Upper lobe of left lung (tissue), 6 donors: Measurements from ENCODE around the gene MMP11. TPM values are rescaled to one million over a fixed set of nuclear protein-coding genes. Genes with fewer than 3 reads are reported as not detected.

ENCODE experiments used
- ATAC-seq, 2 donors: fragments of 200-7000 bp; cut with Tn5 transposase; one replicate each; pipeline ENCODE4 v1.9.1; 2022; ENCODE audit warnings: mild to moderate bottlenecking in 2 of 2, moderate library complexity in 2 of 2; ENCODE audit not compliant: low FRiP score in 2 of 2
- DNase-seq, 2 donors: peaks; one replicate each; pipeline ENCODE4 v3.0.0-alpha.2; 2019 to 2020
- H3K27ac ChIP-seq, 4 donors: fragments of 200-600 bp; sonication (generic); one replicate each; pipeline ENCODE4 v1.5.1; 2016 to 2019
- H3K27me3 ChIP-seq, 4 donors: fragments of 200-600 bp; sonication (generic); one replicate each; pipeline ENCODE4 v1.5.1; 2017 to 2019
- H3K36me3 ChIP-seq, 4 donors: fragments of 200-600 bp; sonication (generic); one replicate each; pipeline ENCODE4 v1.5.1; 2016 to 2019
- H3K4me1 ChIP-seq, 4 donors: fragments of 200-600 bp; sonication (generic); one replicate each; pipeline ENCODE4 v1.5.1; 2018 to 2019
- H3K4me3 ChIP-seq, 4 donors: fragments of 200-600 bp; sonication (generic); one replicate each; pipeline ENCODE4 v1.5.1; 2017 to 2019; ENCODE audit warnings: mild to moderate bottlenecking in 2 of 4, moderate library complexity in 1 of 4
- H3K9me3 ChIP-seq, 4 donors: fragments of 200-600 bp; sonication (generic); one replicate each; pipeline ENCODE4 v1.5.1; 2018 to 2019
- CTCF ChIP-seq, 6 experiments: fragments of 450-650 bp in 4 of 6; fragments of 200-600 bp in 2 of 6; sonication (generic) in 2 of 6; IDR thresholded peaks; one replicate each; pipeline ENCODE4 v1.5.1; 2016 to 2019; ENCODE audit warnings: antibody characterized with exemption in 6 of 6
- EP300 ChIP-seq, 4 donors: sonication (generic); formaldehyde crosslinking; IDR thresholded peaks; one replicate each; pipeline ENCODE4 v1.5.1; 2017; ENCODE audit warnings: antibody characterized with exemption in 4 of 4, control low read depth in 2 of 4
- POLR2A ChIP-seq, 4 donors: fragments of 450-650 bp; IDR thresholded peaks; one replicate each; pipeline ENCODE4 v1.5.1; 2016 to 2017; ENCODE audit warnings: antibody characterized with exemption in 4 of 4, mild to moderate bottlenecking in 2 of 4
- POLR2AphosphoS5 ChIP-seq, 2 donors: sonication (generic); formaldehyde crosslinking; IDR thresholded peaks; one replicate each; pipeline ENCODE4 v1.5.1; 2017; ENCODE audit warnings: antibody characterized with exemption in 2 of 2
- WGBS, 2 donors: methylation state at CpG; one replicate each; pipeline ENCODE4 v1.1.5; 2017 to 2018; 5-methylcytosine and 5-hydroxymethylcytosine counted together
- total RNA-seq, 6 donors: library from RNA; depleted of rRNA in 4 of 6; stranded (reverse); fragments of >200 nt in 4 of 6; gene quantifications; one replicate each; pipeline versions ENCODE4 v1.1.0 to v1.2.1, GENCODE V29; 2016 to 2021
- donor health status: DM: no; HTN: no; CAD: no; lungs with moderate emphysema.
- donor health status: DM: no; HTN: yes; CAD: no; lungs with severe emphysema.

The MMP11 gene
- total RNA-seq, 6 donors from 2014 or later = 0.57 to 7.7 (median 2.9) TPM; not detected in 3

- Histone ChIP-seq H3K4me3 (no peak overlapping the region), H3K27me3 (no peaks in the 10 kb centered on the region), H3K27ac (no peak overlapping the region), H3K36me3 (peaks cover 0 to 45% (median 25%) of the 10 kb centered on the region in 4 donors), H3K4me1 (peaks cover 0 to 4% (median 0%) of the 10 kb centered on the region in 4 donors), H3K9me3 (no peaks in the 10 kb centered on the region)
- no peak for ATAC-seq
- no peak for DNase-seq
- no peak for TF ChIP-seq POLR2AphosphoS5 (IDR thresholded peaks at IDR 0.05)
- TF ChIP-seq POLR2A (IDR thresholded peaks at IDR 0.05) = no peak
- TF ChIP-seq EP300 (IDR thresholded peaks at IDR 0.05) = no peak
- no peak for TF ChIP-seq CTCF (IDR thresholded peaks at IDR 0.05)
- 94 to 97% methylated on average over 13 of the region's 13 CpGs for WGBS, 2 donors
Observed at GRCh38 chr22:23744001-23744400, 28.6 kb upstream of the MMP11 start.

- WGBS, 2 donors = 95 to 98% methylated on average over 13 to 14 of the region's 14 CpGs
- no peak for ATAC-seq
Observed at GRCh38 chr22:23744485-23744884, 28.2 kb upstream of the MMP11 start.

GRCh38 chr22:23745791-23746190 lies 26.9 kb upstream of the MMP11 start:
- Histone ChIP-seq H3K27me3 (no peaks in the 10 kb centered on the region), H3K9me3 (no peaks in the 10 kb centered on the region), H3K27ac (no peak overlapping the region), H3K4me1 (peaks cover 0 to 16% (median 11%) of the 10 kb centered on the region in 4 donors), H3K36me3 (peaks cover 0 to 45% (median 25%) of the 10 kb centered on the region in 4 donors), H3K4me3 (no peak overlapping the region)
- no peak for TF ChIP-seq EP300 (IDR thresholded peaks at IDR 0.05)
- no peak for TF ChIP-seq POLR2AphosphoS5 (IDR thresholded peaks at IDR 0.05)
- TF ChIP-seq CTCF (IDR thresholded peaks at IDR 0.05) = no peak
- no peak for TF ChIP-seq POLR2A (IDR thresholded peaks at IDR 0.05)
- DNase-seq (no peak), ATAC-seq (no peak)
- WGBS, 2 donors = 73 to 82% methylated on average over 6 of the region's 6 CpGs

More at GRCh38 chr22:23744485-23744884, 28.2 kb upstream of the MMP11 start:
- Histone ChIP-seq H3K4me1 (peaks cover 0 to 4% (median under 1%) of the 10 kb centered on the region in 4 donors), H3K27me3 (no peaks in the 10 kb centered on the region), H3K36me3 (peaks cover 0 to 45% (median 25%) of the 10 kb centered on the region in 4 donors), H3K4me3 (no peak overlapping the region), H3K9me3 (no peaks in the 10 kb centered on the region), H3K27ac (no peak overlapping the region)
- DNase-seq = no peak
- TF ChIP-seq EP300 (IDR thresholded peaks at IDR 0.05) = no peak
- no peak for TF ChIP-seq POLR2AphosphoS5 (IDR thresholded peaks at IDR 0.05)
- no peak for TF ChIP-seq CTCF (IDR thresholded peaks at IDR 0.05)
- no peak for TF ChIP-seq POLR2A (IDR thresholded peaks at IDR 0.05)

GRCh38 chr22:23749841-23750301 lies 22.8 kb upstream of the MMP11 start:
- TF ChIP-seq EP300 (IDR thresholded peaks at IDR 0.05) = no peak
- TF ChIP-seq POLR2A (IDR thresholded peaks at IDR 0.05) = no peak
- TF ChIP-seq POLR2AphosphoS5 (IDR thresholded peaks at IDR 0.05) = no peak
- TF ChIP-seq CTCF (IDR thresholded peaks at IDR 0.05) = no peak
- Histone ChIP-seq H3K27me3 (no peaks in the 10 kb centered on the region), H3K4me3 (peak overlapping the region in 3 of 4 donors; percentile 75 to 78 (median 76)), H3K27ac (peak overlapping the region in 1 of 4 donors; percentile 91), H3K4me1 (peaks cover 0 to 18% (median 13%) of the 10 kb centered on the region in 4 donors), H3K9me3 (no peaks in the 10 kb centered on the region), H3K36me3 (peaks cover 0 to 6% (median under 1%) of the 10 kb centered on the region in 4 donors)
- DNase-seq = no peak
- 55 to 62% methylated on average over 12 of the region's 12 CpGs for WGBS, 2 donors
- ATAC-seq = no peak

GRCh38 chr22:23750367-23750713 lies 22.3 kb upstream of the MMP11 start:
- Histone ChIP-seq H3K4me3 (peak overlapping the region; percentile 75 to 80 (median 77)), H3K4me1 (peaks cover 0 to 18% (median 13%) of the 10 kb centered on the region in 4 donors), H3K36me3 (peaks cover 0 to 1% (median 0%) of the 10 kb centered on the region in 4 donors), H3K9me3 (no peaks in the 10 kb centered on the region), H3K27ac (peak overlapping the region; percentile 90 to 94 (median 92)), H3K27me3 (no peaks in the 10 kb centered on the region)
- no peak for ATAC-seq
- 29 to 48% methylated on average over 5 of the region's 5 CpGs for WGBS, 2 donors
- TF ChIP-seq EP300 (IDR thresholded peaks at IDR 0.05) (no peak), CTCF (IDR thresholded peaks at IDR 0.05) (no peak), POLR2AphosphoS5 (IDR thresholded peaks at IDR 0.05) (no peak)
- DNase-seq = no peak
